ENCODE data around the gene PSMD1.

- TF ChIP-seq CTCF (conservative IDR thresholded peaks at IDR 0.05 in 1 of 2, IDR thresholded peaks at IDR 0.05 in 1 of 2; ENCODE audit: extremely low read depth in 1 of 2, insufficient read depth in 1 of 2, low read depth in 1 of 2, low read length in 2 of 2) (no peak), EZH2 (IDR thresholded peaks at IDR 0.05; ENCODE audit: borderline replicate concordance, low read length) (no peak)
Measured at GRCh38 chr2:231134910-231135655, 78.4 kb downstream of the PSMD1 start.
